Caco-2 (cell line): ENCODE data around the gene MED20. TPM values are rescaled to one million over a fixed set of nuclear protein-coding genes. Genes with fewer than 3 reads are reported as not detected.

ENCODE experiments used
- BruUV-seq: library from RNA; stranded (reverse); fragments of 400-500 nt; replicated peaks from 2 replicates; lab custom pipeline; 2021; lab: Mats Ljungman, UMichigan
- CTCF ChIA-PET: fragments of 300-600 bp; sonication (Branson Sonifier 250); formaldehyde crosslinking; loops from one replicate; lab custom pipeline; 2022; ENCODE audit warnings: antibody characterized with exemption; lab: Charles Lee
- POLR2A ChIA-PET: fragments of 300-600 bp; sonication (Branson Sonifier 250); formaldehyde crosslinking; loops from one replicate; lab custom pipeline; 2022; ENCODE audit warnings: antibody characterized with exemption; lab: Charles Lee
- DNase-seq, 2 experiments: peaks; one replicate each; pipeline versions ENCODE4 v3.0.0 to v3.0.0-alpha.2; 2020 to 2022
- H3K27me3 ChIP-seq: replicated peaks from 2 replicates; pipeline ENCODE4 v1.6.0; 2011; ENCODE audit warnings: low read length; ENCODE audit not compliant: control insufficient read depth, insufficient read depth
- H3K36me3 ChIP-seq: 2 replicates; pipeline ENCODE4 v1.5.1; 2011; ENCODE audit warnings: low read length; ENCODE audit not compliant: control insufficient read depth, insufficient read depth
- H3K4me1 ChIP-seq: fragments of 250-450 bp; sonication (Bioruptor Pico); 2 replicates; pipeline ENCODE4 v1.5.1; 2020; ENCODE audit warnings: mild to moderate bottlenecking
- H3K4me3 ChIP-seq: 2 replicates; pipeline ENCODE4 v1.5.1; 2011; ENCODE audit warnings: low read depth, mild to moderate bottlenecking, control low read depth, low read length
- H3K9me3 ChIP-seq: fragments of 250-450 bp; sonication (Bioruptor Pico); 2 replicates; pipeline ENCODE4 v1.5.1; 2020; ENCODE audit warnings: mild to moderate bottlenecking, moderate library complexity
- H3K27ac Mint-ChIP-seq: one replicate; pipeline ENCODE4 v1.8.0; 2022; ENCODE audit warnings: mixed read lengths; ENCODE audit not compliant: unreplicated experiment
- H3K27me3 Mint-ChIP-seq: one replicate; pipeline ENCODE4 v1.8.0; 2022; ENCODE audit warnings: mixed read lengths; ENCODE audit not compliant: insufficient read depth, unreplicated experiment
- H3K36me3 Mint-ChIP-seq: one replicate; pipeline ENCODE4 v1.8.0; 2022; ENCODE audit warnings: mild to moderate bottlenecking, mixed read lengths; ENCODE audit not compliant: insufficient read depth, unreplicated experiment
- H3K4me1 Mint-ChIP-seq: one replicate; pipeline ENCODE4 v1.8.0; 2022; ENCODE audit warnings: low read depth, mixed read lengths; ENCODE audit not compliant: unreplicated experiment
- H3K4me3 Mint-ChIP-seq: one replicate; pipeline ENCODE4 v1.8.0; 2022; ENCODE audit warnings: mild to moderate bottlenecking, moderate library complexity, mixed read lengths; ENCODE audit not compliant: unreplicated experiment
- H3K9me3 Mint-ChIP-seq: one replicate; pipeline ENCODE4 v1.8.0; 2022; ENCODE audit warnings: mixed read lengths; ENCODE audit not compliant: unreplicated experiment
- CTCF ChIP-seq, 2 experiments: fragments of 200-600 bp in 1 of 2; IDR thresholded peaks; 1 replicate in 1 of 2; 2 replicates in 1 of 2; pipeline versions ENCODE4 v1.5.1 to v1.8.0; 2011 to 2022; ENCODE audit warnings: antibody characterized with exemption in 1 of 2, control low read depth in 1 of 2, inconsistent platforms in 1 of 2, low read depth in 1 of 2, low read length in 1 of 2, mild to moderate bottlenecking in 1 of 2, moderate library complexity in 1 of 2; ENCODE audit not compliant: insufficient read depth in 1 of 2, severe bottlenecking in 1 of 2, unreplicated experiment in 1 of 2
- intact Hi-C: fragments of 100-400 bp; cut with micrococcal nuclease; formaldehyde crosslinking; loops from one replicate; pipeline ENCODE4 v1.10.0; 2022; ENCODE audit not compliant: unreplicated experiment
- total RNA-seq: library from RNA; stranded (reverse); gene quantifications from 2 replicates; pipeline ENCODE4 v1.2.3, GENCODE V29; 2022

MED20 gene
- total RNA-seq, 1 experiment from 2014 or later: 43.7 TPM

- Histone ChIP-seq H3K36me3 (no peaks in the 10 kb centered on the region), H3K9me3 (no peaks in the 10 kb centered on the region), H3K27me3 (no peaks in the 10 kb centered on the region), H3K4me1 (no peaks in the 10 kb centered on the region), H3K4me3 (no peak overlapping the region)
- no peak overlapping the region for H3K27ac Mint-ChIP-seq
- no peaks in the 10 kb centered on the region for H3K27me3 Mint-ChIP-seq
- peaks cover 5% of the 10 kb centered on the region for H3K4me1 Mint-ChIP-seq
- BruUV-seq: no TSS peak
- TF ChIP-seq CTCF (IDR thresholded peaks at IDR 0.05; ENCODE audit: insufficient read depth in 1 of 2, low read depth in 1 of 2, low read length in 1 of 2, severe bottlenecking in 1 of 2, unreplicated experiment in 1 of 2): no peak
- H3K36me3 Mint-ChIP-seq: peaks cover 7% of the 10 kb centered on the region
- ChIA-PET CTCF (no interaction called here), POLR2A (no interaction called here)
- DNase-seq: no peak
- H3K4me3 Mint-ChIP-seq: no peak overlapping the region
- intact Hi-C loops: no loop called here
- H3K9me3 Mint-ChIP-seq: no peaks in the 10 kb centered on the region
Measured at GRCh38 chr6:41884957-41885356, 36.0 kb downstream of the MED20 start.

GRCh38 chr6:41881506-41881905, 39.4 kb downstream of the MED20 start:
- intact Hi-C loops: no loop called here
- Histone ChIP-seq H3K36me3 (no peaks in the 10 kb centered on the region), H3K9me3 (no peaks in the 10 kb centered on the region), H3K4me3 (no peak overlapping the region), H3K27me3 (no peaks in the 10 kb centered on the region), H3K4me1 (no peaks in the 10 kb centered on the region)
- CTCF ChIA-PET: no interaction called here
- DNase-seq: no peak
- peaks cover 5% of the 10 kb centered on the region for H3K4me1 Mint-ChIP-seq
- no peaks in the 10 kb centered on the region for H3K27me3 Mint-ChIP-seq
- H3K27ac Mint-ChIP-seq: no peak overlapping the region
- BruUV-seq: no TSS peak
- H3K36me3 Mint-ChIP-seq: peaks cover 7% of the 10 kb centered on the region
- no peak for TF ChIP-seq CTCF (IDR thresholded peaks at IDR 0.05; ENCODE audit: insufficient read depth in 1 of 2, low read depth in 1 of 2, low read length in 1 of 2, severe bottlenecking in 1 of 2, unreplicated experiment in 1 of 2)
- H3K4me3 Mint-ChIP-seq: no peak overlapping the region
- POLR2A ChIA-PET: no interaction called here
- H3K9me3 Mint-ChIP-seq: no peaks in the 10 kb centered on the region

GRCh38 chr6:41878961-41879405, 42.0 kb downstream of the MED20 start:
- no TSS peak for BruUV-seq
- H3K36me3 Mint-ChIP-seq: peaks cover 7% of the 10 kb centered on the region
- H3K4me3 Mint-ChIP-seq: no peak overlapping the region
- DNase-seq: no peak
- H3K4me1 Mint-ChIP-seq: no peaks in the 10 kb centered on the region
- ChIA-PET CTCF (no interaction called here), POLR2A (no interaction called here)
- TF ChIP-seq CTCF (IDR thresholded peaks at IDR 0.05; ENCODE audit: insufficient read depth in 1 of 2, low read depth in 1 of 2, low read length in 1 of 2, severe bottlenecking in 1 of 2, unreplicated experiment in 1 of 2): no peak
- H3K27me3 Mint-ChIP-seq: no peaks in the 10 kb centered on the region
- H3K4me3 ChIP-seq: no peak overlapping the region
- H3K4me1 ChIP-seq: no peaks in the 10 kb centered on the region
- H3K9me3 ChIP-seq: no peaks in the 10 kb centered on the region
- H3K9me3 Mint-ChIP-seq: no peaks in the 10 kb centered on the region
- H3K27ac Mint-ChIP-seq: no peak overlapping the region
- intact Hi-C loops: no loop called here
- no peaks in the 10 kb centered on the region for H3K27me3 ChIP-seq
- H3K36me3 ChIP-seq: no peaks in the 10 kb centered on the region
